Lung (tissue), 12 donors: ENCODE results near the gene SLC15A3. TPM values are rescaled to one million over a fixed set of nuclear protein-coding genes. Genes with fewer than 3 reads are reported as not detected.
A peak's percentile ranks its signal among the peaks of the same experiment; 100 is the strongest.

Experiments
- ATAC-seq: fragments of 200-7000 bp; cut with Tn5 transposase; one replicate; pipeline ENCODE4 v1.9.1; 2020; ENCODE audit warnings: moderate number of reproducible peaks; ENCODE audit not compliant: insufficient read depth, low FRiP score
- DNase-seq, 3 donors: peaks; one replicate each; pipeline ENCODE4 v3.0.0-alpha.2; 2013 to 2017
- H3K27ac ChIP-seq, 2 donors: one replicate each; pipeline ENCODE4 v1.5.1; 2013; ENCODE audit warnings: mild to moderate bottlenecking in 2 of 2, moderate library complexity in 2 of 2, control low read depth in 1 of 2, inconsistent platforms in 1 of 2, low read depth in 1 of 2, low read length in 1 of 2
- H3K27me3 ChIP-seq, 3 donors: one replicate each; pipeline ENCODE4 v1.5.1; 2013; ENCODE audit warnings: low read length in 2 of 3; ENCODE audit not compliant: control insufficient read depth in 3 of 3, insufficient read depth in 3 of 3
- H3K36me3 ChIP-seq, 4 donors: one replicate each; pipeline ENCODE4 v1.5.1; 2013; ENCODE audit warnings: low read length in 4 of 4, mild to moderate bottlenecking in 1 of 4, moderate library complexity in 1 of 4; ENCODE audit not compliant: control insufficient read depth in 4 of 4, insufficient read depth in 4 of 4
- H3K4me1 ChIP-seq, 5 donors: one replicate each; pipeline ENCODE4 v1.5.1; 2013; ENCODE audit warnings: low read length in 5 of 5, mild to moderate bottlenecking in 2 of 5, moderate library complexity in 1 of 5; ENCODE audit not compliant: control insufficient read depth in 5 of 5, insufficient read depth in 5 of 5
- H3K4me3 ChIP-seq: one replicate; pipeline ENCODE4 v1.5.1; 2013; ENCODE audit warnings: mild to moderate bottlenecking, control low read depth, moderate library complexity
- H3K9ac ChIP-seq, 2 donors: one replicate each; pipeline ENCODE4 v1.5.1; 2013; ENCODE audit warnings: low read length in 2 of 2, control low read depth in 1 of 2; ENCODE audit not compliant: insufficient read depth in 1 of 2
- H3K9me3 ChIP-seq, 4 donors: one replicate each; pipeline ENCODE4 v1.5.1; 2013; ENCODE audit warnings: low read length in 3 of 4, mild to moderate bottlenecking in 1 of 4, moderate library complexity in 1 of 4; ENCODE audit not compliant: control insufficient read depth in 4 of 4, insufficient read depth in 3 of 4
- WGBS, 2 donors: extraction: QIAGEN DNeasy Blood & Tissue Kit; methylation state at CpG; one replicate each; pipeline ENCODE4 v1.1.7; 2013; 5-methylcytosine and 5-hydroxymethylcytosine counted together
- polyA plus RNA-seq, 2 donors: library from polyadenylated mRNA; stranded (reverse); fragments of 200-250 nt; gene quantifications; one replicate each; pipeline ENCODE4 v1.2.1, GENCODE V29; 2013
- total RNA-seq, 2 donors: library from RNA; depleted of rRNA in 1 of 2; stranded (reverse); fragments of >200 nt in 1 of 2; gene quantifications; one replicate each; pipeline ENCODE4 v1.2.1, GENCODE V29; 2014 to 2021
- TF ChIP-seq, protein P1 (sequence below): IDR thresholded peaks from 2 replicates; pipeline ENCODE4 v1.5.1; 2012; ENCODE audit warnings: mild to moderate bottlenecking; ENCODE audit errors: control extremely low read depth, extremely low read depth
- donor health status: control.
- donor health status: control.
- donor health status: Bipolar disorder and iron deficiency.
- donor health status: healthy.
- donor health status: DM: yes; HTN: yes; CAD: no.

SLC15A3 gene
- total and polyA plus RNA-seq, 4 donors, result 29.9 to 166 (median 98.6) TPM

DNA sequence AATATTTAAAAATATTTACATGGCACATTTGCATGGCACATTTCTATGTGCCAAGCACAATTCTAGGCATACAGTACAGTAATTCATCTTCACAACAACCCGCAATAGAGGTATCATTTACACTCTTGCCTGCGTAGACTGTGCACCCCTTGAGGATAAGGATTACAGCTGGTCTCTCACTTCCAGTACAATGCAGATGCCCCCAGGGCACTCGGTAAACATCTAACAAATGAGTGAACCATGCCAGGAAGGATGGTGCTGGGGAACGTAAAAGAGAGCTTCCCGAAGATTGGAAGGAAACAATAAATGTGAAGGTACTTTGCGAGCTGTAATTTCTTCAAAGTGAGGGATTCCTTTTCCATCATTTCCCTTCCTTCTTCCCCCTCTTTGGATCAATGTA lies 46.9 kb downstream of the SLC15A3 start:
- H3K27me3 ChIP-seq, result no peaks in the 10 kb centered on the region
- WGBS, 2 donors, result 49% methylated on average over 6 of the region's 6 CpGs
- DNase-seq, result no peak
- H3K9me3 ChIP-seq, result no peaks in the 10 kb centered on the region
- H3K4me1 ChIP-seq, result peaks cover 5 to 20% (median 9%) of the 10 kb centered on the region in 5 donors
- H3K9ac ChIP-seq, result peak overlapping the region; percentile 69 to 89
- peaks cover 21 to 28% (median 25%) of the 10 kb centered on the region in 4 donors for H3K36me3 ChIP-seq
- TF ChIP-seq, protein P1, sequence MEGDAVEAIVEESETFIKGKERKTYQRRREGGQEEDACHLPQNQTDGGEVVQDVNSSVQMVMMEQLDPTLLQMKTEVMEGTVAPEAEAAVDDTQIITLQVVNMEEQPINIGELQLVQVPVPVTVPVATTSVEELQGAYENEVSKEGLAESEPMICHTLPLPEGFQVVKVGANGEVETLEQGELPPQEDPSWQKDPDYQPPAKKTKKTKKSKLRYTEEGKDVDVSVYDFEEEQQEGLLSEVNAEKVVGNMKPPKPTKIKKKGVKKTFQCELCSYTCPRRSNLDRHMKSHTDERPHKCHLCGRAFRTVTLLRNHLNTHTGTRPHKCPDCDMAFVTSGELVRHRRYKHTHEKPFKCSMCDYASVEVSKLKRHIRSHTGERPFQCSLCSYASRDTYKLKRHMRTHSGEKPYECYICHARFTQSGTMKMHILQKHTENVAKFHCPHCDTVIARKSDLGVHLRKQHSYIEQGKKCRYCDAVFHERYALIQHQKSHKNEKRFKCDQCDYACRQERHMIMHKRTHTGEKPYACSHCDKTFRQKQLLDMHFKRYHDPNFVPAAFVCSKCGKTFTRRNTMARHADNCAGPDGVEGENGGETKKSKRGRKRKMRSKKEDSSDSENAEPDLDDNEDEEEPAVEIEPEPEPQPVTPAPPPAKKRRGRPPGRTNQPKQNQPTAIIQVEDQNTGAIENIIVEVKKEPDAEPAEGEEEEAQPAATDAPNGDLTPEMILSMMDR, result no peak
- ATAC-seq, result no peak
- no peak overlapping the region for H3K27ac ChIP-seq
- H3K4me3 ChIP-seq, result no peak overlapping the region

DNA sequence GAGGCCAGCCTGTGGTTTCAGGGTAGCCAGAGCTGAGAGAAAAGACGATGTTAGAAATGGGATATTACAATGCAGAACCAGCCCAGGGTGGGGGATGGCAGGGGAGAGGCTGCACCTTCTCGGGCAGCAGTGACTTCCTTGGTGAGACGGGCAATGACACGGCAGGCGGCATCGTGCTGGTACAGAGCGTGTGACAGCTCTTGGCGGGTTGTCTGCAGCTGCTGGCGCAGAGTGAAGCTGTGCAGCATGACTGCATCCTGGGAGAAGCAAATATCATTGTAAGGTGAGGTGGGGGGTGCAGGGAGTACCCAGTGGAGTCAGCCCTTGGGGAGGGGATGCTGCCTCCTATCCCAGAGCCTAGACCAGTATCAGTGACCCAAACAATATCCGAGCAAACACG lies 49.4 kb downstream of the SLC15A3 start:
- ATAC-seq (no peak), DNase-seq (no peak)
- Histone ChIP-seq H3K9me3 (no peaks in the 10 kb centered on the region), H3K4me3 (no peak overlapping the region), H3K4me1 (peaks cover 5 to 20% (median 9%) of the 10 kb centered on the region in 5 donors), H3K27me3 (no peaks in the 10 kb centered on the region), H3K9ac (no peak overlapping the region), H3K36me3 (peaks cover 35 to 44% (median 43%) of the 10 kb centered on the region in 4 donors), H3K27ac (no peak overlapping the region)
- TF ChIP-seq, protein P1, result no peak
- 92 to 93% methylated on average over 11 of the region's 11 CpGs for WGBS, 2 donors

DNA sequence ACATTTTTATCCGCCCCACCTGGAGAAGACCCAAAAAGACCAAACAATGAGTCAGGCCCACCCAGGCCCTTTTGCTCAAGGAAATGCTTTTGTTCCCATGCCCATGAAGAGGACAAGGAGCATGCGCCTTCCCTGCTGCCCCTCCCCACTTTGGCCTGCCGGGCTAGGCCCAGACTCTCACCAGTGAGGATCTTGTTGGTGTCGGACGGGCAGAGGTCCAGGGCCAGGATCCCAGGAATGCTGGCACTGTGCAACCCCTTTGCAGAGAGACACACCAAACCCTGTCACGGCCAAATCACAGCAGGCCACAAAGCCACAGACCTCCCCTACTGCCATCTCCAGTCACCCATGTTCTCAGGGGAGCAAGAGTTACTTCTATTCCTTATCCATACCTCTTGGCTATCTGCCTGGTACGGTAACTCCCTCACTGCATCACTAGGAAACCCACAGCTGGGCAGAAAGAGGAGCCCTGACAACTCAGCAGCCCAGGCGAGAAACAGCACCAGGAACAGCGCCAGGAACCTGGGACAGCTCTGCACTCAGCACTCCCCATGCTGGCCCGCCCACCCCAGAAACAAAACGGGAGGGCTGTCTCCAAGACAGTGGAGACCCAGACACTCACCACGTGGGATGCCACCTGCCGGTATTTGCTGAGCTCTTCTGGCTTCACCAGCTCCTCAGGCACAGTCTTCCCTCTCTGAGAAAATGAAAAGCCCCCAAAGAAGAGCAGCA lies 51.1 kb downstream of the SLC15A3 start:
- 88 to 91% methylated on average over 13 of the region's 13 CpGs for WGBS, 2 donors
- Histone ChIP-seq H3K27ac (no peak overlapping the region), H3K9ac (no peak overlapping the region), H3K9me3 (no peaks in the 10 kb centered on the region), H3K4me1 (peaks cover 4 to 14% (median 9%) of the 10 kb centered on the region in 5 donors), H3K4me3 (no peak overlapping the region), H3K27me3 (no peaks in the 10 kb centered on the region), H3K36me3 (peaks cover 48 to 55% (median 52%) of the 10 kb centered on the region in 4 donors)
- ATAC-seq, result no peak
- TF ChIP-seq, protein P1, result no peak
- DNase-seq, result no peak
